RWPE1 (cell line): ENCODE results near the gene MCM5.
A peak's percentile ranks its signal among the peaks of the same experiment; 100 is the strongest.
"Not testable (repeated sequence)": the region's sequence is repeated elsewhere in the genome, so short reads cannot be mapped to it uniquely, and the experiment has no call there.

Experiments used
- CTCF ChIA-PET: fragments of 350-600 bp; sonication (Branson Sonifier 250); formaldehyde crosslinking; extraction: SDS; loops from one replicate; lab custom pipeline; 2021; lab: Yijun Ruan, JAX
- POLR2A ChIA-PET: fragments of 400-600 bp; formaldehyde crosslinking; extraction: SDS; loops from one replicate; lab custom pipeline; 2020; ENCODE audit warnings: antibody characterized with exemption; ENCODE audit not compliant: low non-redundant PET; lab: Yijun Ruan, JAX
- DNase-seq: peaks from one replicate; pipeline ENCODE4 v3.0.0; 2012; ENCODE audit warnings: low spot score
- H3K27ac ChIP-seq: fragments of 450-650 bp; 2 replicates; pipeline ENCODE4 v1.5.1; 2017
- CTCF ChIP-seq: fragments of 450-650 bp; conservative IDR thresholded peaks from 2 replicates; pipeline ENCODE4 v1.5.1; 2017; ENCODE audit warnings: low read depth, mild to moderate bottlenecking

Gene MCM5

GRCh38 chr22:35457729-35458546 lies 58.0 kb downstream of the MCM5 start:
- ChIA-PET POLR2A (no interaction called here), CTCF (no interaction called here)
- peak overlapping the region; percentile 39 for H3K27ac ChIP-seq
- no peak for DNase-seq
- no peak for TF ChIP-seq CTCF

DNA sequence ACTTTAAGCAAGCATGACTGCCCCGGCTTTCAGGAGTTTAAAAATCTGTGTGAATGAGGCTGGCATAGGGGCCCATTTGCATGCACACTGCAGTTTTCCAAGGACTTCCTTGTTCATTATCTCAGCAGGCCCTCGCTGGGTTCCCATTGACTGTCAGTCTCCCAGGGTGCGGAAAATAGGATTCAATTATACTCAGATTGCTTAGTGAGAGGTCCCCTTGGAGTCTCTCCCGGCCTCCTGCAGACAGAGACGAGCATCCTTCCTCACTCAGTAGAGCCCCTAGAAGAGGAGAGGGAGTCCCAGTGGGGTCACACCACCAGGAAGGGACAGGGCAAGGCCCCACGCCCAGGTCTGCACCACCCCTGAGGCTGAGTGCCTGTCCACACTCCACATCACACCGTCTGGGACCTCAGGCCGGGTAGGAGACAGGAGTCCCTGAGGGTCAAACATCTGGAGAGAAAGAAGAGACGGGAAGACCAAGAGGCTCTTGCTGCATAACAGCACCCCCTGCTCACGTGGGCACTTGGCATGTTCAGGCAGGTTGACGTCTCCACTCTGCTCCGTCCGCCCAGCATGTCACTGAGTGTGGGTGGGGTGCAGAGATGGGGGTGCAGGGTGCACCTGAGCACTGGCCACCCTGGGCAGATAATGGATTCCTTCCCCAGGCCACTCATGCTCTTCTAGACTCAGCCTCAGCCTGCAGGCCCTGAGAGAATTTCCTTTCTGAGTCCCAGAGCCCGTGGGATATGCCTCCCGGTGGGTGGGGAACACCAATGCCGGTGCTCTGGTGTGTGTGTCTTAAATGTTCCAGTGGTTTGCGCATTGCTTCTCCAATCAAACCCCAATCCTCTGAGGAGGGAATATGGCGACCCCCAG lies 58.8 kb downstream of the MCM5 start:
- DNase-seq, result no peak
- ChIA-PET CTCF (no interaction called here), POLR2A (no interaction called here)
- peak overlapping the region; percentile 39 for H3K27ac ChIP-seq
- no peak for TF ChIP-seq CTCF

- no peak for DNase-seq
- CTCF ChIA-PET, result no interaction called here
Observed at GRCh38 chr22:35459423-35459894, 59.5 kb downstream of the MCM5 start.

DNA sequence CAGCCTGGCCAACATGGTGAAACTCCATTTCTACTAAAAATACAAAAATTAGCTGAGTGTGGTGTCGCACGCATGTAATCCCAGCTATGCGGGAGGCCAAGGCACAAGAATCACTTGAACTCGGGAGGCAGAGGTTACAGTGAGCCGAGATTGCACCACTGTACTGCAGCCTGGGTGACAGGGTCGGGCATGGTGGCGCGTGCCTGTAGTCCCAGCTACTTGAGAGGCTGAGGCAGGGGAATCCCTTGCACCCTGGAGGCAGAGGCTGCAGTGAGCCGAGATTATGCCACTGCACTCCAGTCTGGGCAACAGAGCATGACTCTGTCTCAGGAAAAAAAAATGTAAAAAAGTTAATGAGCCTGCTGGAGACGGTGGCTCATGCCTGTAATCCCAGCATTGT lies 60.0 kb downstream of the MCM5 start:
- CTCF ChIA-PET, POLR2A ChIA-PET, DNase-seq, H3K27ac ChIP-seq: not testable (repeated sequence)

More at GRCh38 chr22:35459423-35459894, 59.5 kb downstream of the MCM5 start:
- no peak for TF ChIP-seq CTCF
- POLR2A ChIA-PET, result no interaction called here
- H3K27ac ChIP-seq, result no peak overlapping the region

DNA sequence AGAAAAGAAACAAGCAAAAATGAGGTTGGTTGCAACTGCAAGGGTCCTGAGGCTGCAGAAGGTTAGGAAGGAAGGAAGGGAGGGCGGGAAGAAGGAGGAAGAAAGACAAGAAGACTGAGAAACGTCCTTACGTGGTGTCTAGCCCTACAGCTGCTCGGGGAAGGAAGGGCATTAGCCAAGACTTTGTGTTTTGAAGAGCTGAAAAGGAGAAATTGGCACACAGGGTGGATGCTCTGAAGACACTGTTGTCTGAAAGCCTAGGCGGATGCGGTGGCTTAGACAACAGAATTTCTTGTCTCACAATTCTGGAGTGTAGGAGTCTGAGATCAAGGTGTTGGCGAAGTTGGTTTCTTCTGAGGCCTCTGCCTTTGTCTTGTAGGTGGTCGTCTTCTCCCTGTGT lies 60.7 kb downstream of the MCM5 start:
- no peak for DNase-seq
- H3K27ac ChIP-seq, result no peak overlapping the region
- ChIA-PET CTCF (no interaction called here), POLR2A (no interaction called here)
- no peak for TF ChIP-seq CTCF

DNA sequence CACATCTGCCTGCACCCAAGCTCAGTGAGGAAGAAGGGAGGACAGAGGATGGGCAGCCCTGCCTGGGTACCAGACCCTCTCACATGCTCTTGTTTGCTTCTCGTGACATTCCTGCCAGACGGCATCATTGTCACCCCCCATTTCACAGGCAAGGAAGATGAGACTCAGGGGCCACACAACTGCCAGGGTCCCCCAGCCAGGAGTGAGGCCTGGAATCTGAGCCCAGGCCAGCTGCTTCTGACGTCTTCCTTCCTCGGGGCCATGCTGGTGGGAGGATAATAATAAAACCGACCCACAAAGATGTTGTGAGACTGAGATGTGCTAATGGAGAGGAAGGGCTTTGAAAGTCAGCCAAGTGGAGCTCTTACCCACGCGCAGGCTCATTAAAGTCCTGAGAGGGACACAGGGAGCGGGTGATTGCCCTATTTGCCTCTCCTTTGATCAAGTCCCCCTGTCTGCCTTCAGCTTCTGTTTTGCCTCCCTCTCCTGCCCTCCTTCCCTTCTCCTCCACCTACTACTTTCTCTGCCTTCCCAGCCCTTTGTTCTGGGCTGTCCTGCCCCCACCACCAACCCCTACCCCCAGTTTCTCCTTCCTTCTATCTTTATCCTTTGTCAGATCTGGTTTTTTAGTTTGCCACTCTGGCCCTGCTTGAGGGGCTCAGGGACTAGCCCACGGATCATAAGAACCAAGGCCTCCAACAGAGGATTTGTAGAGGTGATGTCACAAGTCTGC lies 62.7 kb downstream of the MCM5 start:
- ChIA-PET CTCF (no interaction called here), POLR2A (no interaction called here)
- TF ChIP-seq CTCF, result no peak
- no peak overlapping the region for H3K27ac ChIP-seq
- DNase-seq, result no peak
